ENCODE results near the gene NTN5.

- TF ChIP-seq, protein P1, sequence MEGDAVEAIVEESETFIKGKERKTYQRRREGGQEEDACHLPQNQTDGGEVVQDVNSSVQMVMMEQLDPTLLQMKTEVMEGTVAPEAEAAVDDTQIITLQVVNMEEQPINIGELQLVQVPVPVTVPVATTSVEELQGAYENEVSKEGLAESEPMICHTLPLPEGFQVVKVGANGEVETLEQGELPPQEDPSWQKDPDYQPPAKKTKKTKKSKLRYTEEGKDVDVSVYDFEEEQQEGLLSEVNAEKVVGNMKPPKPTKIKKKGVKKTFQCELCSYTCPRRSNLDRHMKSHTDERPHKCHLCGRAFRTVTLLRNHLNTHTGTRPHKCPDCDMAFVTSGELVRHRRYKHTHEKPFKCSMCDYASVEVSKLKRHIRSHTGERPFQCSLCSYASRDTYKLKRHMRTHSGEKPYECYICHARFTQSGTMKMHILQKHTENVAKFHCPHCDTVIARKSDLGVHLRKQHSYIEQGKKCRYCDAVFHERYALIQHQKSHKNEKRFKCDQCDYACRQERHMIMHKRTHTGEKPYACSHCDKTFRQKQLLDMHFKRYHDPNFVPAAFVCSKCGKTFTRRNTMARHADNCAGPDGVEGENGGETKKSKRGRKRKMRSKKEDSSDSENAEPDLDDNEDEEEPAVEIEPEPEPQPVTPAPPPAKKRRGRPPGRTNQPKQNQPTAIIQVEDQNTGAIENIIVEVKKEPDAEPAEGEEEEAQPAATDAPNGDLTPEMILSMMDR (conservative IDR thresholded peaks at IDR 0.05; ENCODE audit: low read depth, low read length) = no peak
- TF ChIP-seq EZH2 (IDR thresholded peaks at IDR 0.05; ENCODE audit: borderline replicate concordance, low read depth, low read length, poor library complexity, severe bottlenecking) = no peak
Observed at GRCh38 chr19:48718711-48719231, 46.0 kb upstream of the NTN5 start.
